Activated naive CD4-positive, alpha-beta T cell treated with anti-CD3 and anti-CD28 coated beads for 36 hours (primary cell): ENCODE data around the gene EDRF1. TPM values are rescaled to one million over a fixed set of nuclear protein-coding genes. Genes with fewer than 3 reads are reported as not detected.
A peak's percentile ranks its signal among the peaks of the same experiment; 100 is the strongest.

ENCODE experiments used
- CTCF ChIA-PET: fragments of 350-600 bp; sonication (Branson Sonifier 250); formaldehyde crosslinking; loops from one replicate; lab custom pipeline; 2021; ENCODE audit warnings: antibody characterized with exemption; lab: Charles Lee
- DNase-seq: peaks from one replicate; pipeline ENCODE4 v3.0.0-alpha.2; 2020
- H3K27ac Mint-ChIP-seq: one replicate; pipeline ENCODE4 v1.8.0; 2021; ENCODE audit warnings: mild to moderate bottlenecking, mixed read lengths
- H3K27me3 Mint-ChIP-seq: one replicate; pipeline ENCODE4 v1.8.0; 2021; ENCODE audit warnings: low read depth, mixed read lengths
- H3K36me3 Mint-ChIP-seq: one replicate; pipeline ENCODE4 v1.8.0; 2021; ENCODE audit warnings: low read depth, mixed read lengths
- H3K4me1 Mint-ChIP-seq: one replicate; pipeline ENCODE4 v1.8.0; 2021; ENCODE audit warnings: low read depth, mixed read lengths
- H3K4me3 Mint-ChIP-seq: one replicate; pipeline ENCODE4 v1.8.0; 2021; ENCODE audit warnings: mild to moderate bottlenecking, moderate library complexity, mixed read lengths
- H3K9me3 Mint-ChIP-seq: one replicate; pipeline ENCODE4 v1.8.0; 2021; ENCODE audit warnings: mixed read lengths
- intact Hi-C: fragments of 100-400 bp; cut with micrococcal nuclease; formaldehyde crosslinking; loops from one replicate; pipeline ENCODE4 v1.15.1; 2023
- total RNA-seq, 2 experiments: library from RNA; stranded (reverse); gene quantifications; one replicate each; pipeline ENCODE4 v1.2.3, GENCODE V29; 2021

EDRF1 gene
- total RNA-seq, 2 experiments from 2014 or later = 24.0 to 25.0 TPM

DNA sequence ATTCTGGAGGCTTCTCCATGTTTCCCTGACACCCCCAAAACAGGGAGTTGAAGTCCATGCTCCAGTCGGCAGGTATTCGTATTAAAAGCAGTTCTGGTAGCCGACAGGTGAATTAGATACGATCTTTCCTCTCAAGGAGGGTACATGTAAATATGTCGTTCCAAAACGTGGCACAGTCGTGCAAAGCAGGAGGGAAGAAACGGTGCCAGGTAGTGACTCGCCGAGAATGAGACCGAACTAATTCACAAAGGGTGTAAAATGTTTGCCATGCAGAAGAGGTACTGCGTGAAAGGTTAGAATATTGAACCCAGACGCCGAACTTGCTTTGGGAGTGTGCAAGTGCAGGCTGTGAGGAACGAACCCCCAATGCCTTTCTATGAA is 483 bp downstream of the EDRF1 start:
- Mint-ChIP-seq H3K4me1 (peaks cover 30% of the 10 kb centered on the region), H3K27ac (peak overlapping the region; percentile 98), H3K4me3 (peak overlapping the region; percentile 88), H3K9me3 (peaks cover 5% of the 10 kb centered on the region), H3K27me3 (no peaks in the 10 kb centered on the region), H3K36me3 (peaks cover 26% of the 10 kb centered on the region)
- DNase-seq = peak; percentile 23
- intact Hi-C loops = no loop called here
- CTCF ChIA-PET = interaction anchor here (0.6 kb wide), 1 partner anchor 114 kb away, joined by 3 read pairs; no protein-coding TSS in a partner anchor

DNA sequence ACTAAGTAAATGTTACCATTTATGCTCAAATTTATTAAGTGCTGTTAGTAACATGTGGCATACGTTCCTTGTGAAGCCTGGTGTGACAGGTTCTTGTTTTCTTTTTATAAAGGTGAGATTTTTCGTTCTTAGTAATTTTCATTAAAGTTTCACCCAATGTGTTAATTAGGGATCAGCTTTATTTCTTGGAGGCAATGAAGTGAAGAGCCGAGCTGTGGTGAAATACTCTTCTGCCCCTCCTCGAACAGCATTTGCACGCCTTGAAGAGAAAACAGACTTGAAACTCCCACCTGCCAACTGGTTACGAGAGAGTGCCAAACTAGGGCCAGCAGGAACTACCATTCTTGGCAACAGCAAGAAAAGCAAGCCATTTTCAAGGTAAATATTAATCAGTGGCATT is 1.5 kb downstream of the EDRF1 start:
- CTCF ChIA-PET = interaction anchor here (0.7 kb wide), 1 partner anchor 20 kb away, joined by 3 read pairs; no protein-coding TSS in a partner anchor

DNA sequence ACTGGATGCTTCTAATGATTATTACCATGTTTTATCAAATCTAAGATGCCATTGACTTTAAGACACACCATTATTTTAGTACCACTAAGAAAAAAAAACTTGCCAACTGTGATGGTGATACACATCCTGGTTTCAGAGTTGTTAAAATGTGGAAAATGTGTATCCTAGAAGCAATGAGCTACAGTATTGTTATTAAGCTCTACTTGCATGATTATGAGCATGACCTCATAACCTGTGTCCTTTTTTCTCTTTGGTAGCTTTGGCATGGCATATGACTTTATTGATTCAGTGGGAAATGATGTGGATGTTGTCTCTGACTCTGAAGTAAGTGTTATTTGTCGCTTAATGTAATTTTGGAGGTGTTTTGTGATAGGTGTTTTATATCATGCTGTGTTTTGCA is 3.3 kb downstream of the EDRF1 start:
- no peaks in the 10 kb centered on the region for H3K27me3 Mint-ChIP-seq
- CTCF ChIA-PET = interaction anchor here (0.7 kb wide), 1 partner anchor 205 kb away, joined by 4 read pairs; no protein-coding TSS in a partner anchor
- no peak overlapping the region for H3K4me3 Mint-ChIP-seq
- peaks cover 1% of the 10 kb centered on the region for H3K9me3 Mint-ChIP-seq
- no peak overlapping the region for H3K27ac Mint-ChIP-seq
- H3K36me3 Mint-ChIP-seq = peaks cover 31% of the 10 kb centered on the region
- intact Hi-C loops = no loop called here
- H3K4me1 Mint-ChIP-seq = peaks cover 30% of the 10 kb centered on the region
- DNase-seq = no peak

More for the DNA sequence above, 1.5 kb downstream of the EDRF1 start:
- Mint-ChIP-seq H3K4me3 (peak overlapping the region; percentile 56), H3K27me3 (no peaks in the 10 kb centered on the region), H3K9me3 (peaks cover 1% of the 10 kb centered on the region), H3K4me1 (peaks cover 30% of the 10 kb centered on the region), H3K27ac (no peak overlapping the region), H3K36me3 (peaks cover 31% of the 10 kb centered on the region)
- intact Hi-C loops = no loop called here
- no peak for DNase-seq

DNA sequence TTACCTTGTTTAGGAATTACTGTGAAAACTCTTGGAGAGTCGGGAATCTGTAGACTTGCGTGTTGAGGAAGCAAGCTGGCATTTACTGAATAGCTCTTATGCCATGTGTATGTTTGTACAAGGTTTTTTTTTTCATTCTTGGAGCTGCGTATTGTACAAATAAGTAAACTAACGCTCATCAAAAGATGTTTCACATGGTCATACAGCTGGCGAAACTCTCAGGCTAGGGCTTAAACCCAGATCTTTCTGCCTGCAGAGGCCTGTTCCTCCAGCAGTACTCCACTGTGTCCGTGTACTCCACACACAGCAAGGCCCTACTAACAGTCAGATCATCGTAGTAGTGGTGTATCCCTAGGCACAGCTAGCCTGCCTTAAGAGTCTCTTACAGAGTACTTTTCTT is 7.4 kb downstream of the EDRF1 start:
- H3K27me3 Mint-ChIP-seq = no peaks in the 10 kb centered on the region
- H3K36me3 Mint-ChIP-seq = peaks cover 43% of the 10 kb centered on the region
- intact Hi-C loops = no loop called here
- CTCF ChIA-PET = no interaction called here
- no peak overlapping the region for H3K27ac Mint-ChIP-seq
- H3K4me3 Mint-ChIP-seq = no peak overlapping the region
- H3K4me1 Mint-ChIP-seq = peaks cover 8% of the 10 kb centered on the region
- DNase-seq = no peak
- no peaks in the 10 kb centered on the region for H3K9me3 Mint-ChIP-seq

DNA sequence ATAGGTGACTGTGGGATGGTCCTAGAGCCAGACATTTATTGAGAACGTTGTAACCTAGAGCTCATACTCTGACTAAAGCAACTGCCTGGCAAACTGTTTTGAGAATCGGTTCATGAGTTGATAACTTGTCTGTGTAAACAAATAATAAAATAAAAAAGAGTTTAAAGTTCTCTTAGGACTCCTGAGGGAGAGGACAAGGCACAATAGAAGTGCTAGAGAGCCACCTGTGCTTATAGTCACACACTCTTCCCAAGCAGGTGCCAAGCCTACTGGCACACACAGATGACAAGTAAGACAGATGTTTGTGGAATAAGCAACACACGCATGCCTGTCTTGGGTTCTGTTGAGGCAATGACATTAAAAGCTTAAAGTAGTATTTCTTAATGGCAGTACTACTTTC is 7.9 kb downstream of the EDRF1 start:
- H3K4me3 Mint-ChIP-seq = no peak overlapping the region
- intact Hi-C loops = no loop called here
- no peaks in the 10 kb centered on the region for H3K27me3 Mint-ChIP-seq
- H3K4me1 Mint-ChIP-seq = peaks cover 5% of the 10 kb centered on the region
- no peaks in the 10 kb centered on the region for H3K9me3 Mint-ChIP-seq
- peaks cover 46% of the 10 kb centered on the region for H3K36me3 Mint-ChIP-seq
- no peak for DNase-seq
- H3K27ac Mint-ChIP-seq = no peak overlapping the region
- CTCF ChIA-PET = no interaction called here

DNA sequence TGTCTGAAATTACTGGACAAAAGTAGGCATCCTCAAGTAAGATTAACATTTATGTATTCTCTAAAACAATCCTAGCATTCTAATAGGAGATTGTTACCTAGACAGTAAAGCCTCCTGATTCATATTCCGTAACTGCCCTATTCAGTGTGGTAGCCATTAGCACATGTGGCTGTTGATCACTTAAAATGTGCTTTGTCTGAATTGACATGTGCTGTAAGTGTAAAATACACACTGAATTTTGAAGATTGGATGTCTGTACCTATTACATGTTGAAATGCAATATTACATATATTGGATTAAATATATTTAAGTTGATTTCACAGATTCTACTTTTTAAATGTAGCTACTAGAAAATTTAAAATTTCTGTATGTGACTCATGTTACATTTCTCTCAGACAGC is 14.6 kb downstream of the EDRF1 start:
- Mint-ChIP-seq H3K9me3 (no peaks in the 10 kb centered on the region), H3K27ac (no peak overlapping the region), H3K4me1 (no peaks in the 10 kb centered on the region), H3K36me3 (peaks cover 47% of the 10 kb centered on the region), H3K27me3 (no peaks in the 10 kb centered on the region), H3K4me3 (no peak overlapping the region)
- no peak for DNase-seq
- CTCF ChIA-PET = interaction anchor here (1.4 kb wide), 1 partner anchor 10 kb away, joined by 3 read pairs; no protein-coding TSS in a partner anchor
- intact Hi-C loops = no loop called here

DNA sequence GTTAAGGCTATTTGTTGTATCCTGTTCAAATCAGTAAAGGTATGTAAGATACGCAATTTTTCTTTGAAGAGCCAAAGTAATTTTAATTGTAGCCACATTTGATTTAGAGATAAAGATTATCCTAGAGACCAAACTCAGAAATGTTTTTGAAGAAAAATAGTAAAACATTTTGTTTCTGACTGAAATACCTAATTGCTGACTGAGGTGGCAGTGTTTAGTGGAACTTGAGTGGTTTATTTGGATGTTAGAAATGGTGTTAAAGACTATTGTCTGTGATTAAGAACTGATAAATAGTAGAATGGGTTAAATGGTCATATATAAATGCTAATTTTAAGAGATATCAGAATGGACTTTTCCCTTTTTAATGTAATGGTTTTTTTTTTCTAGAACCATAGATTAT is 15.3 kb downstream of the EDRF1 start:
- intact Hi-C loops = no loop called here
- Mint-ChIP-seq H3K9me3 (no peaks in the 10 kb centered on the region), H3K27me3 (no peaks in the 10 kb centered on the region), H3K4me1 (no peaks in the 10 kb centered on the region), H3K36me3 (peaks cover 49% of the 10 kb centered on the region), H3K27ac (no peak overlapping the region), H3K4me3 (no peak overlapping the region)
- no peak for DNase-seq
- CTCF ChIA-PET = no interaction called here

DNA sequence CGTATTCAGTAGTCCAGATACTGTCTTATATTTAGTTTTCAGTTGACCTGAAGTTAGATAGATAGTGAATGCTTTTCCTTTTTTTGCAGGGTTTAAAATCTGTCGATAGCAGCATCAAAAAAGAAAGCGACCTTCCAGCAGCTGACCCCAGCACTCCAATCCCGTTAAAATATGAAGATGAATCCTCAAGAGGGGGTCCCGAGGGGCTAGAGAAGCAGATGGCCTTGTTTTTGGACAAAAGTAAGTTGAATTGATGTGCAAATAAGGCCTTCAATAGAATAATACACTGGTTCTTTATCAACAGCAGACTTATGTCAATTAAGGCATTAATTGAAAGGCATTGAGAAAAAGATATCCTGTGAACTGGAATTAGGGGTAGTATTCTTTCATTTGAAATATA is 18.7 kb downstream of the EDRF1 start:
- intact Hi-C loops = no loop called here
- Mint-ChIP-seq H3K4me1 (no peaks in the 10 kb centered on the region), H3K36me3 (peaks cover 55% of the 10 kb centered on the region)

DNA sequence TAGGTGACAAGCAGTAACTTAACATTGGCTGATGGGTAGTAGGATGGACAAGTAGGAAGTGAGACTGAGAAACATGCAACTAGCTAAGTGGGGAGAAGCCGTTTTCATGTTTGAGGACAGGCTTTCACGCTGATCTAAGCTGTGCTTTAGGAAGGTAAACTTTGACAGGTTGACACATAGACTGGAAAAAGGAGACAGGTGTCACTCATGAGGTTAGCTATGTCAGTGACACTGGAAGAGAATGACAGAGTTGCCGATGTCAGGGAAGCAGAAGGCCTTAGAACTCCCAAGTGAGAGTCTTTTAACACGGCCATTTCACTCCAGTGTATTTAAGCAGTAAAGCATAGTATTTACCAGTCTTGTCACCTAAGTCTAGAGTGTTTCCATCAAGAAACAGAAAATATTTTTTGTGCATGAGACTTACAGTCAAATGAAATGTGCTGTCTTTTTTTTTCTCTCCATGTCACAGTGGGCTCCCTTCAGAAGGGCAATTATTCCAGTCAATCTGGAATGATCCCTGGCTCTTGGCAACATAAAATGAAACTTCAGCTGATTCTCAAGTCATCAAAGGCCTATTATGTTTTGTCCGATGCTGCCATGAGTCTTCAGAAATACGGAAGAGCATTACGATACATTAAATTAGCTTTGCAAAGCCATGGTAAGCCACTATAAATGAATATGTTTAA is 20.6 kb downstream of the EDRF1 start:
- no peak overlapping the region for H3K27ac Mint-ChIP-seq
- CTCF ChIA-PET = no interaction called here
- H3K9me3 Mint-ChIP-seq = no peaks in the 10 kb centered on the region
- H3K4me3 Mint-ChIP-seq = no peak overlapping the region
- H3K27me3 Mint-ChIP-seq = no peaks in the 10 kb centered on the region
- H3K36me3 Mint-ChIP-seq = peaks cover 71% of the 10 kb centered on the region
- intact Hi-C loops = no loop called here
- no peaks in the 10 kb centered on the region for H3K4me1 Mint-ChIP-seq
- no peak for DNase-seq

More for the DNA sequence above, 18.7 kb downstream of the EDRF1 start:
- Mint-ChIP-seq H3K4me3 (no peak overlapping the region), H3K9me3 (no peaks in the 10 kb centered on the region), H3K27me3 (no peaks in the 10 kb centered on the region), H3K27ac (no peak overlapping the region)
- DNase-seq = no peak
- CTCF ChIA-PET = no interaction called here

DNA sequence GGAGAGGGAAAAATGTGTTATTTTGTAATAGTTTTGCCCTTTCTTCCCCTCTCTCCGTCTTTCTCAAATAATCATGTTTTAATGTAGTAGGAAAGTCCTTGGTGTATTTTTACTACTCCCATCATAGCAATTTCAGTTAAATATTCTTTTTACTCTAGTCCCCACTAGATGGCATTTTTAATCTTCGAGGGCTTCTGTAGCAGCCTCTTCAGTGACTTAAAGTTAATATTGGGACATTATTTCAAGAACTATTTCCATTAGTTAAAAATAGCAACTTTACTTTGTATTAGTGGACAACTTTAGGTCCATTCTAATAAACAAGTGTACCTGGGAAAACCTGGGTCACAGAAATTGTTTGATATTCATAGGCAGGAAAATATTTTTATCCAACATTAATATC is 23.0 kb downstream of the EDRF1 start:
- Mint-ChIP-seq H3K27ac (no peak overlapping the region), H3K36me3 (peaks cover 65% of the 10 kb centered on the region), H3K4me1 (peaks cover 4% of the 10 kb centered on the region), H3K9me3 (no peaks in the 10 kb centered on the region), H3K4me3 (no peak overlapping the region), H3K27me3 (no peaks in the 10 kb centered on the region)
- intact Hi-C loops = no loop called here
- DNase-seq = no peak
- CTCF ChIA-PET = no interaction called here

DNA sequence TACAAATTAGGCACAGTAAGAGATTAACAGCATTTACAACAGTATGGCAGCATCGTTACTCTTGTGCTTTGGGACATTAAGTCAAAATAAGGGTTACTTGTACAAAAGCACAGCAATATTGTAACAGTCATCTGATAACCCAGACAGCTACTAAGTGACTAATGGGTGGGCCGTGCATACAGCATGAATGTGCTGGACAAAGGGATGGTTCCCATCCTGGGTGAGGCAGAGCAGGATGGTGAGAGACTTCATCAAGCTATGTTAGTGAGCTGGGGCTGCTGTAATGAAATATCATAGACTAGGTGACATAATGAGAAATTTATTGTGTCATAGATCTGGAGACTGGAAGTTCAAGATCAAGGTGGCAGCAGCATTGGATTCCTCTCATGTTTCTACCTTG is 25.4 kb downstream of the EDRF1 start:
- H3K27me3 Mint-ChIP-seq = no peaks in the 10 kb centered on the region
- no peak for DNase-seq
- CTCF ChIA-PET = no interaction called here
- H3K36me3 Mint-ChIP-seq = peaks cover 67% of the 10 kb centered on the region
- H3K27ac Mint-ChIP-seq = no peak overlapping the region
- H3K4me3 Mint-ChIP-seq = no peak overlapping the region
- no peaks in the 10 kb centered on the region for H3K9me3 Mint-ChIP-seq
- intact Hi-C loops = no loop called here
- peaks cover 4% of the 10 kb centered on the region for H3K4me1 Mint-ChIP-seq

DNA sequence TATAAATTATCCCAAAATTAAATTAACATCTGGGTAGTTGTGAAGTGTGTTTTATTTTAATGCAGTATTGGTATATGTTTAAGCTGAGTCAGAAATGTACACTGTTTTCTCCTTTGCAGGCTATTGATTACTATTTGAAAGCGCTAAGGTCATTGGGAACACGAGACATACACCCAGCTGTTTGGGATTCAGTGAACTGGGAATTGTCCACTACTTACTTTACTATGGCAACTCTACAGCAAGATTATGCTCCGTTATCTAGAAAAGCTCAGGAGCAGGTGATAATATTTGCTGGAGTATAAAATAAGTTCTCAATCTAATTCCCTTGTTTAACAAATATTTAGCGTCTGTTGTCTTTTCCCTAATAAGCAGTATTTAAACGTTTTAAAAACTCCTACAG is 27.9 kb downstream of the EDRF1 start:
- no peak overlapping the region for H3K27ac Mint-ChIP-seq
- H3K36me3 Mint-ChIP-seq = peaks cover 72% of the 10 kb centered on the region
- CTCF ChIA-PET = no interaction called here

DNA sequence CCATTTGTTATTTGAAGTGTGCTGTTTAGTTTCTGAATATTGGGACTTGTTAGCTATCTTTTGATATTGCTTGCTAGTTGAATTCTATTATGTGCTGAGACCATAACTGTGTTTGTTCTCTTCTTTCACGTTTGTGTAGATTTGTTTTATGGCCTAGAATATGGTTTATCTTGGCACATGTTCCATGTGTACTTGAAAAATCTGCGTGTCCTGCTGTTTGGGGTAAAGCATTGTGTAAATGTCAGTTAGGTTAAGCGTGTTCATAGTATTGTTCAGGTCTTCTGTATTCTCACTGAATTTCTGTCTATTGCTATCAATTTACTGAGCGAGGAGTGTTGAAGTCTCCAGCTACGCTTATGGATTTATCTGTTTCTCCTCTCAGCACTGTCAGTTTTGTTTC is 36.7 kb downstream of the EDRF1 start:
- no peaks in the 10 kb centered on the region for H3K9me3 Mint-ChIP-seq
- H3K4me3 Mint-ChIP-seq = no peak overlapping the region
- H3K27me3 Mint-ChIP-seq = no peaks in the 10 kb centered on the region
- peaks cover 2% of the 10 kb centered on the region for H3K4me1 Mint-ChIP-seq
- DNase-seq = no peak
- CTCF ChIA-PET = no interaction called here
- H3K27ac Mint-ChIP-seq = no peak overlapping the region
- peaks cover 53% of the 10 kb centered on the region for H3K36me3 Mint-ChIP-seq
- intact Hi-C loops = no loop called here

More for the DNA sequence above, 27.9 kb downstream of the EDRF1 start:
- Mint-ChIP-seq H3K27me3 (no peaks in the 10 kb centered on the region), H3K9me3 (no peaks in the 10 kb centered on the region), H3K4me3 (no peak overlapping the region), H3K4me1 (peaks cover 4% of the 10 kb centered on the region)
- DNase-seq = no peak
- intact Hi-C loops = no loop called here
